GM23248 (cell line): Measurements from ENCODE around the gene SLC36A4. TPM values are rescaled to one million over a fixed set of nuclear protein-coding genes. Genes with fewer than 3 reads are reported as not detected.
"Not testable (repeated sequence)": the region's sequence is repeated elsewhere in the genome, so short reads cannot be mapped to it uniquely, and the experiment has no call there.

ENCODE experiments used
- DNase-seq: peaks from one replicate; pipeline ENCODE4 v3.0.0-alpha.2; 2015
- H2AFZ ChIP-seq: fragments of 200-600 bp; sonication (generic); 2 replicates; pipeline ENCODE4 v1.6.1; 2016; ENCODE audit warnings: antibody characterized with exemption
- H3F3A ChIP-seq: fragments of 200-600 bp; sonication (generic); 2 replicates; pipeline ENCODE4 v1.6.1; 2016; ENCODE audit warnings: mild to moderate bottlenecking, antibody characterized with exemption, mixed run types; ENCODE audit not compliant: insufficient read depth
- H3K27ac ChIP-seq: fragments of 200-600 bp; sonication (generic); 2 replicates; pipeline ENCODE4 v1.5.1; 2016; ENCODE audit warnings: mild to moderate bottlenecking
- H3K27me3 ChIP-seq: fragments of 200-600 bp; sonication (generic); replicated peaks from 2 replicates; pipeline ENCODE4 v1.6.1; 2016; ENCODE audit warnings: mild to moderate bottlenecking; ENCODE audit not compliant: insufficient read depth
- H3K36me3 ChIP-seq: fragments of 200-600 bp; sonication (generic); 2 replicates; pipeline ENCODE4 v1.6.1; 2016; ENCODE audit warnings: low read depth, mild to moderate bottlenecking
- H3K4me1 ChIP-seq: fragments of 200-600 bp; sonication (generic); 2 replicates; pipeline ENCODE4 v1.6.1; 2016; ENCODE audit warnings: mild to moderate bottlenecking; ENCODE audit not compliant: insufficient read depth
- H3K4me2 ChIP-seq: fragments of 200-600 bp; sonication (generic); one replicate; pipeline ENCODE4 v1.6.1; 2016; ENCODE audit warnings: mild to moderate bottlenecking; ENCODE audit not compliant: unreplicated experiment
- H3K4me3 ChIP-seq: fragments of 200-600 bp; sonication (generic); 2 replicates; pipeline ENCODE4 v1.5.1; 2016; ENCODE audit warnings: mild to moderate bottlenecking
- H3K79me2 ChIP-seq: fragments of 200-600 bp; sonication (generic); 2 replicates; pipeline ENCODE4 v1.6.1; 2016; ENCODE audit warnings: mild to moderate bottlenecking; ENCODE audit not compliant: insufficient read depth
- H3K9ac ChIP-seq: fragments of 200-600 bp; sonication (generic); 2 replicates; pipeline ENCODE4 v1.6.1; 2016; ENCODE audit warnings: mild to moderate bottlenecking
- H3K9me2 ChIP-seq: fragments of 200-600 bp; sonication (generic); 2 replicates; pipeline ENCODE4 v1.6.1; 2016; ENCODE audit warnings: mixed run types, mild to moderate bottlenecking, moderate library complexity; ENCODE audit not compliant: insufficient read depth
- H3K9me3 ChIP-seq: fragments of 200-600 bp; sonication (generic); one replicate; pipeline ENCODE4 v1.6.1; 2017; ENCODE audit warnings: low read depth
- H4K20me1 ChIP-seq: fragments of 200-600 bp; sonication (generic); 2 replicates; pipeline ENCODE4 v1.6.0; 2016; ENCODE audit not compliant: insufficient read depth
- EZH2 ChIP-seq: fragments of 200-600 bp; sonication (generic); IDR thresholded peaks from 2 replicates; pipeline ENCODE4 v1.6.1; 2018; ENCODE audit warnings: antibody characterized with exemption, mild to moderate bottlenecking; ENCODE audit not compliant: insufficient read depth, poor library complexity, severe bottlenecking
- EZH2phosphoT487 ChIP-seq: fragments of 200-600 bp; sonication (generic); IDR thresholded peaks from 2 replicates; pipeline ENCODE4 v1.6.1; 2018; ENCODE audit warnings: antibody characterized with exemption, moderate library complexity, mild to moderate bottlenecking, low read depth; ENCODE audit not compliant: insufficient read depth
- WGBS, 2 experiments: methylation state at CpG; one replicate each; pipeline ENCODE4 v1.1.6; 2015 to 2017; ENCODE audit warnings: low lambda C conversion rate in 2 of 2, low coverage in 1 of 2; ENCODE audit errors: missing lambda C conversion rate in 2 of 2; 5-methylcytosine and 5-hydroxymethylcytosine counted together
- in situ Hi-C: fragments of 300-500 bp; cut with MboI; formaldehyde crosslinking; loops from 2 replicates; pipeline ENCODE4 v1.15.0; 2020
- polyA plus RNA-seq: library from polyadenylated mRNA; unstranded; fragments of >200 nt; fragmentation: Nextera tagmentation; extraction: Ambion mirVana; gene quantifications from 2 replicates; pipeline ENCODE4 v1.2.1, GENCODE V29; 2016
- total RNA-seq: library from RNA; depleted of rRNA; stranded (reverse); fragments of >200 nt; shearing (Covaris generic); gene quantifications from 2 replicates; pipeline ENCODE4 v1.2.3, GENCODE V29; 2014; rRNA removed

The SLC36A4 gene
- total RNA-seq (2.9 and 4.4 TPM in 2 replicates), polyA plus RNA-seq (18.1 and 21.2 TPM in 2 replicates)

- Histone ChIP-seq H3K27ac (peak within 1 kb of the TSS; percentile 93), H3K4me1 (no peaks in the 10 kb centered on the region), H3K4me3 (peak within 1 kb of the TSS; percentile 98), H3K9me3 (no peaks in the 10 kb centered on the region), H3F3A (no peaks in the 10 kb centered on the region), H3K9me2 (no peaks in the 10 kb centered on the region), H3K9ac (peak within 1 kb of the TSS; percentile 97), H2AFZ (peak within 1 kb of the TSS; percentile 97), H3K4me2 (peak within 1 kb of the TSS; percentile 96), H3K36me3 (no peaks in the 10 kb centered on the region), H3K79me2 (peaks cover 45% of the 10 kb centered on the region), H3K27me3 (no peaks in the 10 kb centered on the region), H4K20me1 (no peaks in the 10 kb centered on the region)
- 1 to 2% methylated on average over 60 to 79 of the region's 81 CpGs for WGBS, 2 experiments
- TF ChIP-seq EZH2, result no peak
- TF ChIP-seq EZH2phosphoT487, result no peak
- peak; percentile 99 for DNase-seq
- in situ Hi-C loops, result no loop called here
These were observed at the start of gene SLC36A4 for GRCh38 chr11:93197380-93198214. Gene SLC36A4 (minus strand): TSS chr11:93197991. CDS start chr11:93197832, 159 bp downstream.

DNA sequence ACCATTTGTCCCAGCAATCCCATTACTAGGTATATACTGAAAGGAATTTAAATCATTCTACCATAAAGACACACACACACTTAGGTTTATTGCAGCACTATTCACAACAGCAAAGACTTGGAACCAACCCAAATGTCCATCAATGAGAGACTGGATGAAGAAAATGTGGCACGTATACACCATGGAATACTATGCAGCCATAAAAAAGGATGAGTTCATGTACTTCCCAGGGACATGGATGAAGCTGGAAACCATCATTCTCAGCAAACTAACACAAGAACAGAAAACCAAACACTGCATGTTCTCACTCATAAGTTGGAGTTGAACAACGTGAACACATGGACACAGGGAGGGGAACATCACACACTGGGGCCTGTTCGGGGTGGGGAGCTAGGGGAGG, 49.0 kb upstream of the SLC36A4 start:
- H3K4me2 ChIP-seq, H3K27me3 ChIP-seq, H3K4me3 ChIP-seq, H3K9me3 ChIP-seq, H3K9me2 ChIP-seq, in situ Hi-C loops, H3K27ac ChIP-seq, DNase-seq, H3K4me1 ChIP-seq, H2AFZ ChIP-seq, H3K9ac ChIP-seq, H3K79me2 ChIP-seq, H4K20me1 ChIP-seq, H3F3A ChIP-seq, H3K36me3 ChIP-seq: not testable (repeated sequence)
- WGBS, 2 experiments, result 22 to 28% methylated on average over 3 of the region's 3 CpGs

DNA sequence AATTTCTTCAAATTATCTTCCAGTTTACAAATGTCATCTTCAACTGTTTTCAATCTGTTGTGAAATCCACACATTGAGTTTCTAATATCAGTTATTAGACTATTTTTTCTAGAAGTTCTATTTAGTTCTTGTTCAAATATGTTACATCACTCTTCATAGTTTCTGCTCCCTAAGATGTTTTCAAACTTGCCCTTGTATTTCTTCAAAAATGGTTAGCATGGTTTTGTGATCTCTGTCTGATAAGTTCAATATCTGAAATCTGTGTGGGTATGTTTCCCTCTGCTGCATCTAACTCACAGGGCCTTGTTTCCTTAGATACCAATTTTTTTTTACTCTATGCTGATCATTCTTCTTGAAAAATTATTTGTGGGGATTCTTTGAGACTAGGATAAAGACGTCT, 46.2 kb upstream of the SLC36A4 start:
- no peak overlapping the region for H3K4me2 ChIP-seq
- H3K9me2 ChIP-seq, result no peaks in the 10 kb centered on the region
- no peaks in the 10 kb centered on the region for H3K79me2 ChIP-seq
- peaks cover 5% of the 10 kb centered on the region; the same call in 1 of the 2 replicates for H3K27me3 ChIP-seq
- no peaks in the 10 kb centered on the region for H3F3A ChIP-seq
- H3K36me3 ChIP-seq, result no peaks in the 10 kb centered on the region
- no peaks in the 10 kb centered on the region for H4K20me1 ChIP-seq
- no peak overlapping the region for H2AFZ ChIP-seq
- no peak overlapping the region for H3K27ac ChIP-seq
- WGBS, 2 experiments, result 13 to 17% methylated on average over 1 of the region's 1 CpG
- in situ Hi-C loops, result no loop called here
- DNase-seq, result no peak
- H3K4me1 ChIP-seq, result no peaks in the 10 kb centered on the region
- H3K9ac ChIP-seq, result no peak overlapping the region
- H3K9me3 ChIP-seq, result no peaks in the 10 kb centered on the region
- TF ChIP-seq EZH2 (no peak), EZH2phosphoT487 (no peak)
- H3K4me3 ChIP-seq, result no peak overlapping the region

GRCh38 chr11:93239966-93240365, 42.2 kb upstream of the SLC36A4 start:
- TF ChIP-seq EZH2 (no peak), EZH2phosphoT487 (no peak)

More at GRCh38 chr11:93239966-93240365, 42.2 kb upstream of the SLC36A4 start:
- H3K36me3 ChIP-seq, result no peaks in the 10 kb centered on the region
- H2AFZ ChIP-seq, result no peak overlapping the region
- in situ Hi-C loops, result loop anchor here (5.0 to 10.0 kb wide), 2 partner anchors 305 to 417 kb away; partner anchors contain the start of gene SMCO4
- H4K20me1 ChIP-seq, result no peaks in the 10 kb centered on the region
- no peaks in the 10 kb centered on the region for H3K9me3 ChIP-seq
- no peaks in the 10 kb centered on the region for H3K4me1 ChIP-seq
- DNase-seq, result no peak
- no peak overlapping the region for H3K27ac ChIP-seq
- no peaks in the 10 kb centered on the region for H3K9me2 ChIP-seq
- no peak overlapping the region for H3K9ac ChIP-seq
- H3K4me3 ChIP-seq, result no peak overlapping the region
- no peaks in the 10 kb centered on the region for H3K79me2 ChIP-seq
- H3K4me2 ChIP-seq, result no peak overlapping the region
- WGBS, 2 experiments, result 54 to 64% methylated on average over 3 of the region's 3 CpGs
- peaks cover 26% of the 10 kb centered on the region for H3K27me3 ChIP-seq
- H3F3A ChIP-seq, result no peaks in the 10 kb centered on the region
